GM12891 (cell line): Measurements from ENCODE around the gene NDUFA1.
"Not testable (repeated sequence)": the region's sequence is repeated elsewhere in the genome, so short reads cannot be mapped to it uniquely, and the experiment has no call there.

Experiments
- PAX5 ChIP-seq: IDR thresholded peaks from 2 replicates; pipeline ENCODE4 v1.6.1; 2011; ENCODE audit warnings: low read length, moderate library complexity, mild to moderate bottlenecking; ENCODE audit not compliant: insufficient read depth, severe bottlenecking
- POLR2A ChIP-seq: IDR thresholded peaks from 2 replicates; pipeline ENCODE4 v1.6.1; 2011; ENCODE audit warnings: low read depth, low read length, control low read depth
- POLR2AphosphoS5 ChIP-seq: IDR thresholded peaks from 2 replicates; pipeline ENCODE4 v1.6.1; 2011; ENCODE audit warnings: low read depth, low read length, control low read depth
- POU2F2 ChIP-seq: IDR thresholded peaks from 2 replicates; pipeline ENCODE4 v1.6.1; 2011; ENCODE audit warnings: low read depth, mild to moderate bottlenecking, control low read depth, low read length, moderate library complexity
- SPI1 ChIP-seq: IDR thresholded peaks from 2 replicates; pipeline ENCODE4 v1.6.1; 2011; ENCODE audit warnings: low read depth, low read length, control low read depth
- TAF1 ChIP-seq: IDR thresholded peaks from 2 replicates; pipeline ENCODE4 v1.6.1; 2011; ENCODE audit warnings: low read depth, low read length, control low read depth

GRCh38 chrX:119891961-119892692 is 20.5 kb downstream of the NDUFA1 start:
- TF ChIP-seq TAF1, POLR2A, POLR2AphosphoS5, SPI1, PAX5, POU2F2: not testable (repeated sequence)
